SK-N-SH treated with all-trans-retinoic acid at 6 μM for 48 hours (cell line): Measurements from ENCODE around the gene FAM171A1.

Source experiments
- ARNTL ChIP-seq: fragments of 450-650 bp; formaldehyde crosslinking; IDR thresholded peaks from 2 replicates; pipeline ENCODE4 v1.5.0; 2020; ENCODE audit warnings: low read depth, mild to moderate bottlenecking, moderate library complexity, borderline replicate concordance
- PATZ1 ChIP-seq: fragments of 250-450 bp; sonication (Bioruptor Pico); IDR thresholded peaks from 2 replicates; pipeline ENCODE4 v1.8.0; 2020; ENCODE audit warnings: mild to moderate bottlenecking, moderate library complexity, borderline replicate concordance
- TCF4 ChIP-seq: fragments of 250-450 bp; sonication (Bioruptor Pico); IDR thresholded peaks from 2 replicates; pipeline ENCODE4 v1.8.0; 2021; ENCODE audit warnings: mild to moderate bottlenecking, moderate library complexity, borderline replicate concordance
- ZFP3 ChIP-seq: fragments of 250-450 bp; sonication (Bioruptor Pico); IDR thresholded peaks from 2 replicates; pipeline ENCODE4 v1.5.0; 2020; ENCODE audit warnings: mild to moderate bottlenecking, moderate library complexity

- TF ChIP-seq PATZ1 (CRISPR knock-in tag) (no peak), TCF4 (no peak), ZFP3 (no peak), ARNTL (no peak)
Observed at GRCh38 chr10:15293862-15294842, 76.9 kb downstream of the FAM171A1 start.
